HFFc6 (cell line): ENCODE results near the gene MESP1. TPM values are rescaled to one million over a fixed set of nuclear protein-coding genes. Genes with fewer than 3 reads are reported as not detected.
A peak's percentile ranks its signal among the peaks of the same experiment; 100 is the strongest.

Experiments used
- DNase-seq: peaks from one replicate; pipeline ENCODE4 v3.0.0-alpha.2; 2018
- H3K27ac Mint-ChIP-seq: 2 replicates; pipeline ENCODE4 v1.8.0; 2020; ENCODE audit warnings: mild to moderate bottlenecking, mixed read lengths
- H3K27me3 Mint-ChIP-seq: 2 replicates; pipeline ENCODE4 v1.8.0; 2021; ENCODE audit warnings: mild to moderate bottlenecking, moderate library complexity, mixed read lengths; ENCODE audit not compliant: insufficient read depth
- H3K36me3 Mint-ChIP-seq: 2 replicates; pipeline ENCODE4 v1.8.0; 2021; ENCODE audit warnings: low read depth, mixed read lengths
- H3K4me1 Mint-ChIP-seq: 2 replicates; pipeline ENCODE4 v1.8.0; 2020; ENCODE audit warnings: low read depth, mixed read lengths
- H3K4me3 Mint-ChIP-seq: 2 replicates; pipeline ENCODE4 v1.8.0; 2020; ENCODE audit warnings: mild to moderate bottlenecking, moderate library complexity, mixed read lengths
- H3K9me3 Mint-ChIP-seq: 2 replicates; pipeline ENCODE4 v1.8.0; 2020; ENCODE audit warnings: mild to moderate bottlenecking, mixed read lengths
- CTCF ChIP-seq: fragments of 200-600 bp; sonication (generic); IDR thresholded peaks from 2 replicates; pipeline ENCODE4 v1.5.0; 2021; ENCODE audit warnings: antibody characterized with exemption, mild to moderate bottlenecking
- total RNA-seq, 6 experiments: library from RNA; stranded (reverse); fragmentation: NEBNext Ultra II Directional; extraction: Animal tissue kit (Norgen Biotek cat#: 25700); gene quantifications; 2 replicates in 1 of 6; 3 replicates in 5 of 6; pipeline ENCODE4 v1.2.3, GENCODE V29; 2021

MESP1 gene
- total RNA-seq, 6 experiments from 2014 or later = 0.13 to 0.57 (median 0.26) TPM

DNA sequence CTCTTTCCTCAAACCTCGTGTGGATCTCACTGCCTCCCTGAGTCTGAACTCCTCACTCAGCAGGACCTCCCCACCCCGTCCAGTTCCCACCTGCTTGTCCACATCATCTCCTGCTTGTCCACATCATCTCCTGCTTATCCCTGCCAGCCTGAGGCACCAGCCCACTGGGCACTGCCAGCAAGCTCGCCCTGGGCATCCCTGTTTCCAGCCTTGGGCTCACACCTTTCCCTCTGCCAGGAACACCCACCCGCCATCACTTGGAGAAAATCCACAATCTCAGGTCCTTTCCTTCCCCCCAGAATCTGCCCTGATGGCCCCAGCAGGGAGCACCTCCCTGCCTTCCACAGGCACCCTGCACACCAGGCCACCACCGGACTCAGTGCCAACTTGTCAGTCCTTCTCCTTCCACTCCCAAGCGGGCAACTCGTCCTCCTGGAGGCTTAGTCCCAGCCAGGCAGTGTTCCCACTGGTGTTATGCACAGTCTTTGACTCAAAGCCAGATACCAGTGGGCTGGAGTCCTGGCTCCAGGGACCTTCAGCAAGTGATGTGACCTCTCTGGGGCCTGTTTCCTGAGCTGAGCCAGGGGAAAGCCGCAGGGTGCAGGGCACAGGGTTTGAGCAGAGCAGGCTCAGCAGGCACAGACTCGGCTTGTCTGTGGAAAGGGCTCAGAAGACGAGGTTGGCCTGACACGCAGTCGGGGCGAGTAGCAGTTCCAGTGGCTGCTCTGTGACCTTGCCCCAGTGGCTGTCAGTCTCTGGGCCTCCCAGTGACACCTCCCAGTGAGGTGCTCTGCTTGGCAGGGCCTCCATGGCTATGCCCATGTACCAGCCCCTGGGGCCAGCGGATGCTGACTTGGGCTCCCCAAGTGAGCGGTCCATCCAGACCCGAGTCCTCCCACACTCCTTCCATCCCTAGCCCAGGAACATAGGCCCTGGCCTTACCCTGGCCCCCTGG lies 15.6 kb upstream of the MESP1 start:
- DNase-seq = no peak
- peaks cover 21% of the 10 kb centered on the region for H3K4me1 Mint-ChIP-seq
- H3K27me3 Mint-ChIP-seq = peaks cover 1% of the 10 kb centered on the region; the same call in 1 of the 2 replicates
- no peak overlapping the region for H3K4me3 Mint-ChIP-seq
- no peak for TF ChIP-seq CTCF
- no peaks in the 10 kb centered on the region for H3K9me3 Mint-ChIP-seq
- no peaks in the 10 kb centered on the region for H3K36me3 Mint-ChIP-seq
- no peak overlapping the region for H3K27ac Mint-ChIP-seq

DNA sequence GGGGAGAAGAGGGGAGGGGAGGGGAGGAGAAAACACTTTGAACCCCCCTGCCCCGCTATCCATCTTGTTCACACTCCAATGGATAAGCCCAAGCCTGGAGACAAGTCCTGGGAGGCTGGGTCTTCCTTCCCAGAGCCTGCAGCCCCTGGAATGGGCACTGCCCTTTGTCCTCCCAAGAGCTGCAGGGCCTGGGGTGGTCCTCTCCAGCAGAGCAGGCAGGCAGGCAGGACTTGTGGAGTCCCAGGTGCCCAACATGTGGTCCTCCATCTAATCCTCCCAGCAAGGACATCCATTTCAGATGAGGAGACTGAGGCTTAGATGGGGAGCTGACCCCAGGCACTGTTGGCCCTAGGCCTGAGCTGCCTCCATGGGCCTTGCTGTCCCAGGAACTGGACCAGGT lies 14.6 kb upstream of the MESP1 start:
- no peaks in the 10 kb centered on the region for H3K9me3 Mint-ChIP-seq
- no peak overlapping the region for H3K27ac Mint-ChIP-seq
- peaks cover 24% of the 10 kb centered on the region for H3K4me1 Mint-ChIP-seq
- H3K27me3 Mint-ChIP-seq = peaks cover 1% of the 10 kb centered on the region; the same call in 1 of the 2 replicates
- H3K36me3 Mint-ChIP-seq = no peaks in the 10 kb centered on the region
- no peak for TF ChIP-seq CTCF
- no peak overlapping the region for H3K4me3 Mint-ChIP-seq
- no peak for DNase-seq

DNA sequence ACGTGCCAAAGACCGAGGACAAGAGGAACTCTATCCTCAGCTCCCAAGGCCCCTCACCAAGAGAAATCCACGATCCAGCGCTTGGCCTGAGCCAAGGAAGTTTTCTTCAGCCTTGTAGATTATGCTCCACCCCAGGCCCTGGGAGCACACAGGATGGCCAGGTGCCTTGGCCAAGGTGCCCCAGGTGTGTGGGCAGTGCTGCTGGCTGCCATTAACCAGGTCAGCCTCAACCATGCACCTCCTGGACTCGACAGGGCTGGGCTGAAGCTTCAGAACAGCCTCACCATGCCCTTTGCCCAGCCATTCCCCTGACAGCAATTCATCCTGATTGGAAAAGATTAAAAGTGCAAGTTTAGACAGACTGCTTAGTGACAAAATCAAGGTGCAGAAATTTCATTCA lies 10.9 kb upstream of the MESP1 start:
- no peak for DNase-seq
- H3K9me3 Mint-ChIP-seq = no peaks in the 10 kb centered on the region
- H3K27ac Mint-ChIP-seq = no peak overlapping the region
- TF ChIP-seq CTCF = no peak
- H3K36me3 Mint-ChIP-seq = no peaks in the 10 kb centered on the region
- H3K4me1 Mint-ChIP-seq = peaks cover 17% of the 10 kb centered on the region
- H3K4me3 Mint-ChIP-seq = no peak overlapping the region
- H3K27me3 Mint-ChIP-seq = peaks cover 1% of the 10 kb centered on the region; the same call in 1 of the 2 replicates

- Mint-ChIP-seq H3K27me3 (peaks cover under 1% of the 10 kb centered on the region; the same call in 1 of the 2 replicates), H3K27ac (no peak overlapping the region), H3K4me3 (no peak overlapping the region), H3K9me3 (no peaks in the 10 kb centered on the region), H3K4me1 (peaks cover 18% of the 10 kb centered on the region), H3K36me3 (no peaks in the 10 kb centered on the region)
- DNase-seq = no peak
- peak; percentile 71 for TF ChIP-seq CTCF
Observed at GRCh38 chr15:89761009-89761831, 10.2 kb upstream of the MESP1 start.

DNA sequence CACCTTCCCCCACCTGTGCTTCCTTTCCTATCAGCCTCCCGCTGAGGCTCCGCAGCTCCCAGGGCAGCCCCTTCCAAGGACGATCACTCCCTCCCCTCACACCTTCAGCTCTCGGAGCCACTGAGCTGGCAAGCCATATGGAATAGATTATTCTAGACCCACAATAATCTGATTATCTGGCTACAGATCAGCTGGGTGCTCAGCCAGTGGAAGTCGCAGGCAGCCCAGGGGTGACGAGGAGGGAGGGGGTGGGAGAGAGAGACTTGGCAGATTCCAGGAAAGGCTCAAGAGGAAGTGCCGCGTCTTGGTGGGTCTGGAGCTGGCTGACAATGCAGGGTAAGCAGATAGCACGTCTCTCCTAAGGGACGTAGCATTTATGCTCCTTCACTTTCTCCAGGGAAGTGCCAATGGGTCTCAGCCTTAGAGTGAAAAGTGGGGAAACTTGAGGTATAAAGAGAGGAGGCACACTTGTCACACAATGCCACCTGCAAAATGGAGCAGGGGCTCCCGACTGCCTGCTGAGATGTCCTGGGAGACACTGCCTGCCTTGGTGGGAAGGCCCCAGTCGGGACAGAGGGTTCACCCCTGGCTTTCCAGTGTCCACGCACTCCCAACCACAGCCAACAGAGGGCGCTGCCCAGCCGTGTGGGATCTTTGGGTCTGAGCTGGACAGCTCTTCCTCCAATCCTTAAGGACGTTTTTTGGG lies 9.4 kb upstream of the MESP1 start:
- Mint-ChIP-seq H3K27me3 (peaks cover 4% of the 10 kb centered on the region; the same call in 1 of the 2 replicates), H3K4me3 (no peak overlapping the region), H3K9me3 (no peaks in the 10 kb centered on the region), H3K27ac (no peak overlapping the region; the same call in 1 of the 2 replicates), H3K4me1 (peaks cover 25% of the 10 kb centered on the region), H3K36me3 (no peaks in the 10 kb centered on the region)
- TF ChIP-seq CTCF = peak; percentile 98
- DNase-seq = peak; percentile 50
